NCI-H748 treated with DMSO at 0.1 percent for 48 hours (cell line): ENCODE results near the gene CD81.

Experiments used
- DNase-seq: peaks from one replicate; lab custom pipeline; 2025; lab: John Stamatoyannopoulos, UW

The CD81 gene

DNA sequence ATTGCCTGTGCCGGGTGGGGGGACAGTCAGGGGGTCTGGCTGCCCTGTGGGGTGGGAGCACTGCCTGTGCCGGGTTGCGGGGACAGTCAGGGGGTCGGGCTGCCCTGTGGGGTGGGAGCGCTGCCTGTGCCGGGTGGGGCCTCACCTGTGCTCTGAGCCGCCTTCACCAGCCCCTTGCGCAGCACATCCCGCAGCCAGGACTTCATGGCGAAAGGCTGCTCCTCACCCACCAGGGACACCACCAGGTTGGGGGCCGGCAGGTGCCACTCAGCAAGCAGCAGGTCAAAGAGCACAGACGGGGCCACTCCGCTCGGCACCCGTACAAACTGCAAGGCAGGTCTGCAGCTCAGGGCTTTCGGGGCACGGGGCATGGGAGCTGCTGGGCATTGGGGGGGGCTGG, 44.9 kb downstream of the CD81 start:
- DNase-seq: no peak

DNA sequence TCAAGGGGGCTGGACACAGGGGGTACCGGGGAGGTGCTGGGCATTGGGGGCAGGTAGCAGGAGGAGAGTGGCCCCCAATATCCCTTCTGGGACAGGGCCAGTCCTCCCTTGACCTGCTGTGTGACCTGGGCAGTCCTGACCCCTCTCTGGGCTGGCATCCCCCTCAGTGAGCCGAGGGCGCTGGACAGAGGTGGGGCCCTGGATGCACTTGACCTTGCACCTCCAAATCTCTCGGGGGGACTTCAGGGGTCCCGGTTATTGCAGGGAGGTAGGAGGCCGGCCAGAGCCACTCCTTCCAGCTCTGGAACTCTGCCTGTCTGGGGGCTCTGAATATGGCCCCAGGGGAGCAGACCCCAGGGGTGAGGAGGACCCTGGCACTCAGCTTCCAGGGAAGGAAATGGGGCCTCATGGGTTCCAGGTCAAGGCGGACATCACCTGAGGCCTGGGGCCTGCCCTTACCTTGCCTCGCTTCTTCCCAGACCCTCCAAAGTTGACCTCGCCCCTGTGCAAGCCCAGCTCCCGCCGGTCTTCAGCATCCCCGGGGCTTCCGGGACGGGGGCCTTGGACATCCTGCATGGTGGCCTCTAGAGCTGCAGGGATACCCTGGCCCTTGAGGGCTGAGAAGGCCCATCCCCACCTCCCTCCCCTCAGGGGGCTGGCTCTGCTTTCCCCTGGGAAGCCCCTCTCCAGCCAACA, 45.5 kb downstream of the CD81 start:
- DNase-seq: no peak

DNA sequence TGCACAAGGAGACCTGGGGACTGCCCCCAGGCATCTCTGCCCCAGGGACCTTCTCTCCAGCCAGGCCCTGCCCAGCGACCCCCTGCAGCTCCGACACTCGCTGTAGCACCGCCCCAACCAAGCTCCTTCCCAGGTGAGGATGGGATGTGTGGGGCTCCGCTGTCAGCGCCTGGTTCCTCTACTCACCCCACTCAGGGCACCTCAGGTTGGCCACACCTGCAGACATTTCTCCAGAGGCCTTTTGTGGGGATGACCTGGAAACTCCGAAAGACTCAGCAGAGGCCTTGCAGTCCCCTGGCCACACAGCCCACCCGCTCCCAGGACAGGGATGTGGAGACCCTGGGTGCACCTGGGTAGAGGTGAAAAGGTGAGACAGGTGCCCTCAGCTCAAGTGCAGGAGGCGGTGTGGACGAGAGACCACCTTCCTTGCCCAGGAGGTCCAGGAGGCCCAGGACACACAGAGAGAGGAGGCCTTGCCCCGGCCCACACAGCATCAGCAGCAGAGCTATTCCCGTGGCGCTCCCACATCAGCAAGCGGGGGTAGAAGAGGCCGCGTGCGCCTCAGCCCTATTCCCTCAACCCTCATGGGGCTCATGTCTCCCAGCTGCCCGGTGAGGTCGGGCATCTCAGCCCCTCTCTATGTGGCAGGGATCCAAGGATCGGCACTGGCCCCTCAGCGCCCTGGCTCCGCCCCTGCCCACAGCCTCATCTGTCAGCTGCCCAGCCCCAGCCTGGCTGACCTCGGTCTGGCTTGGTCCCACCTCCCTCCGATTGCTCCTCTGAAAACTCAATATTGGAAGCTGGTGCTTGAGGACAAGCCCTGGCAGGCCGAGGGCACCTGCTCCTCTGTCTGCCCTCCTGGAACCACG, 46.3 kb downstream of the CD81 start:
- DNase-seq: no peak

DNA sequence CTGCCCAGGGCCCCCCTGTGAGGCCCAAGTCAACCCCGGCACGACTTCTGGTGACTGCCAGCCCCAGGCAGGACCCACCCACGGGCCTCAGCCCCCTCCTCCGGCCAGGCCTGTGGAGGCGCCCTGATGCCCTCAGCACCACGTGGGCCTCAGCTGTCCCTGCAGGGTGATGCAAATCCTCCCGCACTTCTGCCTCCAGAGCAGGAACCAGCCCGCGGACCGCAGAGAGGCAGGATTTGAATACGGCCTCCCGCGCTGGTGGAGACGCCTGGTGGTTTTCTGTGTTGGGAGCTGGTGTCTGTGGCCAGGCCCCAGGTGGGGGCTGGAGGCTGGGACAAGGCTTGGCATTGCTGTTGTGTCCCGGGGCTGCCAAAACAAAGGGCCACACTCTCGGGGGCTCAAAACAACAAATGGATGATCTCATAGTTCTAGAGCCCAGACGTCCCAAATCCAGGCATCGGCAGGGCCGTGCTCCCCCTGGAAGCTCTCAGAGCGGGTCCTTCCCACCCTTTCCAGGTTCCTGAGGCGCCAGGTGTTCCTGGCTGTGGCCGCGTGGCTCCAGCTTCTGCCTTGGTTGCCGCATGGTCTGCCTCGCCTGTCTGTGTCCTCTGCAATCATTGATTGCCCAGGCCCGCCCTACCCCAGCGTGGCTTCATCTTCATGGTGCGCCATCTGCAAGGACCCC, 47.8 kb downstream of the CD81 start:
- DNase-seq: no peak

DNA sequence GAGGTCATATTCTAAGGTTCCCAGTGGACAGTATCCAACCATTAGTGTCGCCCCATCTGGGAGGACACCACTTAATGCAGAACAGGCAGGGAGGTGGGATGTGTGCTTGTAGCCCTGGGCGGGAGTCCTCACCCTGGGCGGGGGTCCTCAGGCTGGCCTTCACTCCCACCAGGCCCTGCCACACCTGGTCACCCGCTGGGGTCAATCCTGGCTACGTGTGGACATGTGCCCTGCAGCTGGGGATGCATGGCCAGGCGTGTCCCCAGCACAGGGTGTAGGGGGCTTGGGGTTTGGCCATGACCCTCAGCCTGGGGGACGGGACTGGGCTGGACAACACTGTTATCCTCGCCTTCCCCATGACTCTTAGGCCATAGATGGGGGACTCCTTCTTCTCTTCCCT, 48.4 kb downstream of the CD81 start:
- no peak for DNase-seq

DNA sequence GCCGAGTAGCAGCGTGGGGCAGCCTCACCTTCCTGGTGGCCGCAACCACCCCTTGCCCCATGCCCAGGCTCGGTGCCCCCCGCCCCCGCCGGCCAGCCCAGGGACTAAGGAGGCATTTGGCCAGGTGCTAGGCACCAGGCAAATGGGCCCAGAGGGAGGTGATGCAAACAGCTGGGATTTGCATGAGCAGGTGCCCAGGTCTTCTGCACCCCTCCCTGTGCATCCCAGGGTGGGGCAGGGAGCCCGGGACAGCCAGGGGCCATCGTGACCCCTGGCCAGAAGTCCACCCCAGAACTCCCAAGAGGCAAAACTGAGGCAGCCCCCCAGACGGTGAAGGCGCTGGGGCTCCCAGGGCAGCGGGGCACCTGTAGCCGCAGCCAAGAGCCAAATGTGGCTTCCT, 49.1 kb downstream of the CD81 start:
- no peak for DNase-seq

DNA sequence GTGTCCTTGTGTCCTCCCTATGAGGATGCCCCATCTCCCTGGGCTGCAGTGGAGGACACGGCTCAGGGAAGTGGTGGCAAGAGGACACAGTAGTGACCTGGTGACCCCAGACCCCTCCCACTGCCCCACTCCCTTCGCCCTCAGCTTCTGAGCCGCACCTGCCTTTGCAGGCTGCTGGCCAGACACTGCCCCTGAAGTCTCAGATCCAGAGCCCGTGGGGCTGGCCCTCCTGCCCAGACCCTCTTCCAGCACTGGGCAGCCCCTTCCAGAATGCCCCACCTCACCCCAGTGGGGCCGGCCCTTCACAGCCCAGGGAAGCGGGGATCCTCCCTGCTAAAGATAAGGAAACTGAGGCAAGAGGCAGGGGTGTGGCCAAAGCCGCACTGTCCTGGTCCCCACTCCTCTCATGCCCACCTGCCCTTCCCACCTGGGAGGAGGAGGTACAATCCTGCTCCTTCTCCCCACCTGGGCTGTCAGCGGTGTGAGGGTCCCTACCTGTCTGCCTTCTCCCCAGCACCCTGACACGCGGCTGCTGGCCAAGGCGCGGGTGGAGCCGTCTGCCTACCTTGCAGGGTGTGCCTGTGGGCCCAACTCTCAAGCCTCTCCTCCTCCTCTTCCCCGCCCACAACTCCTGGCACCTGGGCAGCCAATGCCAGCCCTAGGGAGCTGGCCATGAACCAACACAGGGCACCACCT, 49.9 kb downstream of the CD81 start:
- DNase-seq: no peak

DNA sequence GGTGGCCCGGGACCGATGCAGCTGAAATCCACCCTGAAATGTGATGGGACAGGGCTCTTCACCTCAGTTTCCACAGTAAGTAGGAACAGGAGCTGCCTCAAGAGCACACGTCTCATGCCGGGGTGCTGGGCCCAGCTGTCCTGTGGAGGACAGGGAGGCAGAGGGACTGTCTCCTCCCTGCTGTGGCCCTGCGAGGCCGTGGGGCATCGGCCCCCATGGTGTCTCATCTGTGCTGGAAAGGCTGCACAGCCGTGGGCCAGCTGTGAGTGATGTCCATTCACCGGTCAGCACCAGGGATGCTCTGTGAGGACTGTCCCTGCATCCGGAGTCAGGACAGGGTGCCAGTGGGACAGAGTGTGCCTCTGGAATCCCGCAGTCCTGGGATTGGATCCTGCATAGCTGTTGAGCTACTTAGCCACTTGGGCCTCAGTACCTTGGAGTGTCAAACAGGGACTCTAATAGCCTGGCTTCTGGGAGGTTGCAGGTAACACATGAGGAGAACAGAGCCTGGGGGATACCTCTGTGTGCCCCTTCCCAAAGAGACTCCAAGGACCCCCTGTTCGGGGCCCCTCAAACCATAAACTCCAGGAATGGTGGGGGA, 50.7 kb downstream of the CD81 start:
- no peak for DNase-seq

DNA sequence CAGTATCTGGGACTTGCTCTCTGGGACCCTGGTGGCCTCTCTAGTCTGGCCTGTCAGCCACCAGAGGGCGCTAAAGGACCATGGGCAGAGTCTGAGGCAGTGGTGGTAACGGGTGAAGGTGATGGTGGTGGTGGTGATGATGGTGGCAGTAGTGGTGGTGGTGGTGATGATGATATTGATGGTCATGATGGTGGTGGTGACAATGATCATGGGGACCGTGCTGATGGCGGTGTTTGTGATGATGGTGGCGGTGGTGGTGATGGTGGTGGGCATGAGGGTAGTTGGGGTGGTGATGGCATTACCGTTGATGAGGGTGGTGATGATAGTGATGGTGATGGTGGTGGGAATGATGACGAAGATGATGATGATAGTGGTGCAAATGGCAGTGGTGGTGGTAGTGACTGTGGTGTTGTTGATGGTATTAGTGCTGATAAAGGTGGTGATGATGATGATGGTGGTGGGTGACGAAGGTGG, 51.2 kb downstream of the CD81 start:
- peak; percentile 25 for DNase-seq

DNA sequence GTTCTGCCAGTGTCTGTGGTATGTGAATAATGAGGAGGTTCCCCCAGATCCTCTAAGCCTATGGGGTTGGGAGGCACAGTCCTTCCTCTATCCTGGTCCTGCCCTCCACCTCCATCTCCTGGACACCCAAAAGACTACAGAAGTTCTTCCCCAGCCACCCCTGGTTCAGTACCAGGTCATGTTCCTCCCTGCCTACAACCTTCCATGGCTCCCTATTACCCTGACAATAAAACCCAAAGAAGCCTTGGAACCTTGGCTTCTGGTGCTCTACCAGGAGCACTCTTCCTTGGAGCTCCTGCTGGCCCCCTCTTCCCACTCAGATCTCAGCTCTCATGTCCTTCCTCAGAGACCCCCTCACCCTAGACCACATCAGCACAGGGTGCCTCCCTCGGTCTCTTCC, 54.3 kb downstream of the CD81 start:
- DNase-seq: no peak

DNA sequence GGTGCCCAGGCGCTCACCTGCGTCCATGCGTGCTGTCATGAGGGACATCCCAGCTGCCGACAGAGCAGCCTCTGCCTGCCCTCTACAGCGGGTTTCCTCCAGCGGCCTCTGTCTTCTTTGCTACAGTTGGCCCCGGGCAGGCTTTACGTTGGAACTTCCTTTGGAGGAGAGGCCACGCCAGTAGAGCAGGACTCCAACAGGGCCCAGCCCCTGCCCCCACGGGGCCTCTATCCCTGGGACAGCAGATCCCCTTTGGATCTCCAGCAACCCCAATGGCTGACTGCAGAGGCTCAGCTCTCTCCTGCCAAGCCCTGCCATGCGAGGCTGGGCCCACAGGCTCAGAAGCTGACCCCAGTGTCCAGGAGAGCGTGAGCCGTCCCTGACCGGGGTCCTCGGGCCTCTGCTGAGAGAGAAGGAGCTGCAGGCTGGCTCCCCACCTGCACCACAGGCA, 55.1 kb downstream of the CD81 start:
- no peak for DNase-seq

DNA sequence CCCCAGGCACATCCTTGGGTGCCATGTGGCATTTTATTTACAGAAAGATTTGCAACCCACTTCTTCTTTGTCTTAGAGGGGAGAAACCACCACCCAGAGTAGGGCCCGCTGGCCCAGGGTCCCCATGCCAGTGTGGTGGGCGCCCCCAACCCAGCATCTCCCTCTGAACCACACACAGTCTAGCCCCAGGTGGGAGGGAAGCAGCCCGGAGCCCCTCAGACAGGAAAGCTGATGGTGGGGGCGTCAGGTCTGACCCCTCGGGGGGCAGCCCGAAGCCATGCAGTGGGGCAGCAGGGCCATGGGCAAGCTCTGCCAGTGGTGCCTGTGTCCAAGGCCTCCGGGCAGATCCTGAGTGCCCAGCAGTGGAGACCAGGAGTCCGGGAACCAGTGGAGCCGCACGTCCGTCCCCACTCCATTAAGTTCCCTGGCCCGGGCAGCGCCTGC, 55.5 kb downstream of the CD81 start:
- DNase-seq: no peak

DNA sequence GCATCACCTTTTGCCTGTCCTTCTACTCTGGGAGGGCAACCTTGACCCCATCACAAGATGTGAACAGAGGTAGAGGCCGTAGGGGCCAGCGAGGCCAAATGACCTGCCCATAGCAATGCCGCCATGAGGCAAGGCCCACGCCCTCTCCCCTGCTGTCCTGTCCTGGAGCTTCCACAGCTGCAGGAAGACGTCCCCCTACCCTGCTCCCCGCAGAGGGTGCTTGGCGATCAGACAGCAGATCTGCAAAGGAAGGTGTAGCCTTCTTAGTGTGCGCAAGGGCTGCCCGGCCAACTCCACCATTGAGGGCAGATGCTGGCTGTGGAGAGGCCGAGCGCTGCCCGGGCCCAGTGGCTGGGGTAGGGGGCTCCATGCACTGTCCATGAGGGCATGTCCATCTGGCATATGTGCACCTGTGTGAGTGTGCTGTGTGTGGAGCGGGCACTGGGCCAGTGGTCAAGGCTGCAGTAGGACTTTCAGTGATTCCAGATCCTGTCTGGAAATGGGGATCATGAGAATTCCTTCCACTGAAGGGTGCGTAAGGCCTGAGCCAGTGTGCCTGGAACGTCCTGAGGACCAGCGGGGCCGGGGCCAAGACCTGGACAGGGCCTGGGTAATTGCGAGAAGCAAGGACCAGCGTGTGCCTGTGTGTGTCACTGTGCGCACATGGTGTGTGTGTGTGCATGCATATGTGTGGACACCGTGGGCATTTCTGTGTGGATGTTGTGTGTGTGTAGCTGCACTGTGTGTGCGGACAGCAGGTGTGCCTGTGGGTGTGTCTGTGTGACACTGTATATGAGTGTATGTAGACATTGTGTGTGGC, 56.2 kb downstream of the CD81 start:
- DNase-seq: no peak

DNA sequence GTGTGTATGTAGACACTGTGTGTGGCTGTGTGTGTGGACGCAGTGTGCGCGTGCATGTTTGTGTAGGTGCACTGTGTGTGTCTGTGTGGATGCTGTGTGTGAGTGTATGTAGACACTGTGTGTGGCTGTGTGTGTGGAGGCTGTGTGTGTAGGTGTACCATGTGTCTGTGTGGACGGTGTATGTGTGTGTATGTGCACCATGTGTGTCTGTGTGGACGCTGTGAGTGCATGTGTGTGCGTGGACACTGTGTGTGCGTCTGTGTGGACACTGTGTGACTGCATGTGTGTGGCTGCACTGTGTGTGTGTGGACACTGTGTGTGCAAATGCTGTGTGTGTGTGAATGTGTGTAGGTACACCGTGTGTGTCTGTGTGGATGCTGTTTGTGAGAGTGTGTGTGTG, 56.9 kb downstream of the CD81 start:
- no peak for DNase-seq

DNA sequence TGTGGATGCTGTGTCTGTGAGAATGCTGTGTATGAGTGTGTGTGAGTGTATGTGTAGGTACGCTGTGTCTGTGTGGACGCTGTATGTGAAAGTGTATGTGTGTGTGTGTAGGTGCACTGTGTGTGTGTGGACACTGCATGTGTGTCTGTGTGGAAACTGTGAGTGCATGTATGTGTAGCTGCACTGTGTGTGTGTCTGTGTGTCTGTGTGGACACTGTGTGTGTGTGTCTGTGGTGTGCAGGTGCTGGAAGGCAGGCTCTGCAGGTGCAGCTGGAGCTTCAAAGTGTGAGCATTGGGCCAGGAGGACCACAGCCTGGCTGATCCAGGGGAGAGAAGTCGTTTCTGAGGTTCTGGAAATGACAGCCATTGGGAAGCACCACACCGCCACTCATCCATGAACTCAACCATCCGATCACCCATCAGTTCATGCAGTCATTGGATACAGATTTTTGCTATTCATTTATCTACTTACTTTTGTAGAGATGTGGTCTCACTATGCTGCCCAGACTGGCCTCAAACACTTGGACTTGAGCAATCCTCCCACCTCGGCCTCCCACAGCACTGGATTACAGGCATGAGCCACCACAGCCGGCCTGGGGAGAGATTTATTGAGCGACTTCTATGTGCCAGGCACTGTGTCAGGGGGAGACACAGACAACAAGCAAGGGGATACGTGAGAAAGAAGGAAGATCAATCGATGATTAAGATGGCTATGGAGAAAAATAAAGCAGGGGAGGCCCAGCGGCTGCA, 57.6 kb downstream of the CD81 start:
- no peak for DNase-seq

DNA sequence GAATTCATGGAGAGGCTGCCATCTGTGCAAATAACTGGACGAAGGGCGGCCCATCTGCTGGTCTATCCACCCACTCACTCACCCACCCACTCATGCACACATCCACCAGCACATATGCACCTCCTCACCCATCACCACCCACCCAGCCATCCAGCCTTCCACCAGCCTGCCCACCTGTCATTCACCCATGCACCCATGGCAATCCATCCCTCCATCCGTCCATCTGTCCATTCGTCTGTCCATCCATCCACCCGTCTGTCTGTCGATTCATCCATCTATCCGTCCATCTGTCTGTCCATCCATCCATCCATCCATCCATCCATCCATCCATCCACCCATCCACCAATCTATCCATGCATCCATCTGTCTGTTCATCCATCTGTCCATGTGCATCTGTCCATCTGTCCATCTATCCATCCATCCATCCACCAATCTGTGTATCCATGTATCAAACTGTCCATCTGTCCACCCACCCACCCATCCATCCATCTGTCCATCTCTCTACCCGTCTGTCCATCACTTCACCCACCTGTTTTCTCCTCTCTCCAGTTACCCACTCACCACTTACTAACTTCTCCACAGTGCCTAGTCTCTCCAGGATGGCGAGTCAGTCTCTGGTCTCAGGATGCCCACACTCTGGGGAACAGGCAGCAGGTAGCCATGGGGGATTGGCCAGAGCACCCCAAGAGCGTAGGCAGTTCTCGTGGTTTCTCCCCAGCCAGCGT, 58.3 kb downstream of the CD81 start:
- DNase-seq: no peak

DNA sequence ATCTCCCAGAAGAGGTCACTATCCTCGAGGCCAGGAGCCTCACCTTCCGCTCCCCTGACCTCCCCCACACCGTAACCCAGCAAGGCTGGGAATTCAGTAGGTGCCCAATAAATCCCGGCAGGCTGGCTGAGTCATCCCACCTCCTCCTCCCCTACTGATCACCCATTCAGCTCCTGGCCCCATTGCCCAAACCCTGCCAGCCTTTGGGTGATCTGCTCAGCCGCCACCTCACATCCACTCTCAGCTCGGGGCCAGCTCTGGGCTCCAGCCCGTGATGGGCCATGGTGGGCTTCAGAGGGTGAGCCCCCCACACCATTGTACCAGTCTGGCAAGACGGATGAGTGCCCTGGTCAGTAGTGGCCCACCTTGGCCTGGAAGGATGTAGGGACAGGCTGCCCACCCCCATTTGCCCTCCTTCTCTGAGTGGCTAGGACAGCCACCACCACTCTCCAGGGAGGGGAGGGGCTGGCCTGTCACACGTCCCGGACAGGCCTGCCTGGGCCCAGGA, 59.0 kb downstream of the CD81 start:
- DNase-seq: no peak

DNA sequence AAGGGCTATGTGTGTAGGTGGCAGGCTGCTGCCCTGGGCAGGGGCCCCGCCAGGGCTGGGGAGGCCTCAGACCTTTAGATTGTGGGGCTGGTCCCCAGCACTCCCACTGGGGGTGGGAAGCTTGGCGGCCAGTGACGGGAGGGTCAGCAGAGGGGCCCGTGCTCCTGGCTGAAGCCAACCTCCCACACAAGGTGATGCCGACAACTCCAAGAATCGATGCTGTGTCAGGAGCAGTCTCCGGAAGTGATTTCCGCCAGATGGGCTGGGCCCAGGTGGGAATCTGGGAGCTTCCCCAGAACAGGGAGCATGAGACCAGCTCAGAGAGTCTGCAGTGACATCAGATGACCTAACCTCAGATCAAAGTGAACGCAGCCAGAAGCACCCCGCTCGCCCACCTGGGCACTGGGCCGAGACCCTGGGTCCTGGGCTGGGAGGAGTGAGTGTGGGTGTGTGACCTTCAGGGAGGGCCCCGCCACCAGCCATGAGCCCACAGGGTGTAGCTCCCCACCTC, 59.5 kb downstream of the CD81 start:
- DNase-seq: no peak

DNA sequence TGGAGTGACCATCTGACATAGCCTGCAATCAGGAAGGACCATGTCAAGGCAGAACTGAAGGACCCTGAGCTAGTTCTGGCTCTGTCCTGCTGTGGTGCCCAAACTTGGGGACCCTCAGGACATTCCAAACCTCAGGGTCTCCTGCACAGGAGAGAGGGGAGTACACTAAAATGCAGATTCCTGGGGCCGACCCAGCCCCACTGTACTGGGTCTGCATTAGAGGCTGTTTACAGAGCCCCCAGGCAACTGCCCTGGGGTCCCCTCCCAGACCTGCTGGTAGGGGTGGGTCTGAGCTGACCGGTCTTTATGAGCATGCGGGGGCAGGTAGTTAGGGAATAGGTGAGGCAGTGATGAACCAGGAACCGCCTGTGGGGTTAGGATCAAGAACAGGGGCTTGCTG, 60.4 kb downstream of the CD81 start:
- DNase-seq: no peak
